ENCODE results near the gene DENND4A.
"Not testable (repeated sequence)": the region's sequence is repeated elsewhere in the genome, so short reads cannot be mapped to it uniquely, and the experiment has no call there.

DENND4A gene

DNA sequence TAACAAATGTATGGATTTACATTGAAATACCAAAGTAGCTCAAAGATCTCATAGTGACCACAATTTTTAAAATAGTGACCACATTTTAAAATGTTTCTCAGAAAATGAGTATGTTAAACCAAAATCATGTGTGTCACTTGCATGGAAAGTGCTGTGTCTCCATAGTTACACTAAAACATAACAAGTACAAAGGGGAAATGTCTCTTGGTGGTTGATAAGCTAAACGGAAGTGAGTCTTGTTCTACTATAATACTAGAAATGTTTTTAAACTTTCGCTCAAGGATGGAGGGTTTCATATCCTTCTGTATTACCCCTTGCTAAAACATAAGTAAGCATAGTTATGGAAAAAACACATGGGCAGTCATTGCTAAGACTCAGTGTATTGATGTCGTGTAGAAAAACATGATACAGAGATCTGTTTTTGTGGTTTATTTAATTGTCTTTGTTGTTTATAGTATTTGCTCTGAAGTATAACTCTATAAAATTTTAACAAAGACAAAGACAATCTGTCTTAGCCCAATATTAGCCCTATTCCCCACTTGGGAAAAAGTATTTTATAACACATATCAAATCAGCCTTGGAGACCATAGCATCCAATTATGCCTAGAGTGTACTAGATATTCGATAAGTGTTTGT lies 27.0 kb upstream of the DENND4A start:
- DNase-seq (ENCODE audit: low read depth): no peak

- DNase-seq (ENCODE audit: low read depth): no peak
Observed at GRCh38 chr15:65816441-65816840, 24.3 kb upstream of the DENND4A start.

- DNase-seq (ENCODE audit: low read depth): not testable (repeated sequence)
Observed at GRCh38 chr15:65816008-65816407, 23.9 kb upstream of the DENND4A start.

- DNase-seq (ENCODE audit: low read depth): not testable (repeated sequence)
Observed at GRCh38 chr15:65814271-65814670, 22.2 kb upstream of the DENND4A start.

GRCh38 chr15:65812916-65813315 lies 20.8 kb upstream of the DENND4A start:
- DNase-seq (ENCODE audit: low read depth): no peak

GRCh38 chr15:65812467-65812866 lies 20.4 kb upstream of the DENND4A start:
- no peak for DNase-seq (ENCODE audit: low read depth)

DNA sequence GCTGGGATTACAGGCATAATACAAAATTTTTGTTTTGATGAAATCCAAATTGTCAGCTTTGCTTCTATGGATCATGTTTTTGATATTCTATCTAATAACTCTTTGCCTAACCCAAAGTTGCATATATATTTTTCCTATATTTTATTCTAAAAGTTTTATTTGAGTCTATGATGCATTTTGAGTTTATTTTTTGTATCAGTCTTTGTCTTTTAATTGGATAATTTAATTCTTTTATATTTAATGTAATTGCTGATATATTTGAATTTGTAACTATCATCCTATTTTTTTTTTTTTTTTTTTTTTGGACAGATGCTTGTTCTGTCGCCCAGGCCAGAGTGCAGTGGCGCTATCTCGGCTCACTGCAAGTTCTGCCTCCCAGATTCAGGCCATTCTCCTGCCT lies 19.7 kb upstream of the DENND4A start:
- no peak for DNase-seq (ENCODE audit: low read depth)

GRCh38 chr15:65811011-65811733 lies 19.1 kb upstream of the DENND4A start:
- DNase-seq (ENCODE audit: low read depth): not testable (repeated sequence)

- DNase-seq (ENCODE audit: low read depth): no peak
Observed at GRCh38 chr15:65806397-65806796, 14.3 kb upstream of the DENND4A start.

GRCh38 chr15:65805019-65805745 lies 13.1 kb upstream of the DENND4A start:
- no peak for DNase-seq (ENCODE audit: low read depth)

DNA sequence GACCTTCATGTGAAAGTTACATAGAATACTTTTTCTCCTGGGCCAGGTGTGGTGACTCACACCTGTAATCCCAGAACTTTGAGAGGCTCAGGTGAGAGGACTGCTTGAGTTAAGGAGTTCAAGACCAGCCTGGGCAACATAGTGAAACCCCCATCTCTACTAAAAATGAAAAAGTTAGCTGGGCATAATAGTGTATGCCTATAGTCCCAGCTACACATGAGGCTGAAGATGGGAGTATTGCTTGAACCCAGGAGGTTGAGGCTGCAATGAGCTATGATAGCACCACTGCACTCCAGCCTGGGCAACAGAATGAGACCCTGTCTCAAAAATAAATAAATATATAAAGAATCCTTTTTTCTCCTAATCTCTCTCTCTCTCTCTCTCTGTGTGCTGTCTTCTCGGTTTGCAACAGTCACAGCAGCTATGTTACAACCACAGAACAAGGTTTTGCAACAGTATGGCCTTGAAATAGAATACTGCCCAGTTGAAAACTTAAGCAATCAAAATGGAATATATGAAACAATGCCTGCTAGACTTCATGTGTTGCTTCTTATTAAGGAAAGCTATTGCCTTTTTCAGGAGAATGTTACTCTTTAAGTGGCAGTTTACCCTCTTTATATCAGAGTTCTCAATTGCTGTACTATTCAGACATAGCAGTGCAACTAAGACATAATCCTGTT lies 12.3 kb upstream of the DENND4A start:
- no peak for DNase-seq (ENCODE audit: low read depth)

DNA sequence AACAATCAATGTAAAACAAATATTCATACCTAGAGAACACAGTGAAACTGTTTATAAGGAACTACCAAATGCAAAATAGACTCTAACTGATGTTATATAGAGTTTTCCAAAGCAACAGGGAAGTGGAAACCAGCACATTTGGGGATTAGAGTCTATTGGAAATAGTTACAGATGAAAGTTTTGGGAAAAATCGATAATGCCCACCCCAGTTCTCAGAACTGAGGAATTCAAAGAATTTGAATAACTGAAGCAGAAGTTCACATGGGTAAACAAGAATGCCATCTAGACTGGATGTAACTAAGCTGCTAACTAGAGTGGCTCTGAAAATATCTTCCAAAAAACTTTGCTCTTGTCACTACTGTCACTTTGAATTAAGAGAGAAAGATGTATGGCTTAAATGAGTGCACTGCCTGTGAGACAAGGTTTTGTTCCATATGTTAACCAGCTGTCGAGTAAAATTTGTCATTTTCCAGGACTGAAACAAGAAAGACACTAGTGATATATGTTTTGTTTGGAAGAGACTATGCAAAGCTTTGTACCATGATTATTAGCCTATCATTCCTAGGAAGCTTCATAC lies 9.2 kb upstream of the DENND4A start:
- DNase-seq (ENCODE audit: low read depth): no peak

- DNase-seq (ENCODE audit: low read depth): no peak
Observed at GRCh38 chr15:65796610-65797078, 4.6 kb upstream of the DENND4A start.

GRCh38 chr15:65795663-65796216 lies 3.6 kb upstream of the DENND4A start:
- no peak for DNase-seq (ENCODE audit: low read depth)

DNA sequence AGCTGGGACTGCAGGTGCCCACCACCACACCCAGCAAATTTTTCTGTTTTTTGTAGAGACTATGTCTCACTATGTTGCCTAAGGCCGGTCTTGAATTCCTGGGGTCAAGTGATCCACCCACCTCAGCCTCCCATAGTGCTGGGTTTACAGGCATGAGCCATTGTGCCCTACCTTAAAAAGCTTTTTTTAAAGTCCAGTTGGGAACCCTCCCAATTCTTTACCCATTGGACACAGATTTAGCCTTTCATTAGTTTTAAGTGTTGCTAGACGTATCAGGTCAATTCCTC lies 1.7 kb upstream of the DENND4A start:
- no peak for DNase-seq (ENCODE audit: low read depth)

- DNase-seq (ENCODE audit: low read depth): no peak
Observed at GRCh38 chr15:65792988-65793817, 1.1 kb upstream of the DENND4A start.

DNA sequence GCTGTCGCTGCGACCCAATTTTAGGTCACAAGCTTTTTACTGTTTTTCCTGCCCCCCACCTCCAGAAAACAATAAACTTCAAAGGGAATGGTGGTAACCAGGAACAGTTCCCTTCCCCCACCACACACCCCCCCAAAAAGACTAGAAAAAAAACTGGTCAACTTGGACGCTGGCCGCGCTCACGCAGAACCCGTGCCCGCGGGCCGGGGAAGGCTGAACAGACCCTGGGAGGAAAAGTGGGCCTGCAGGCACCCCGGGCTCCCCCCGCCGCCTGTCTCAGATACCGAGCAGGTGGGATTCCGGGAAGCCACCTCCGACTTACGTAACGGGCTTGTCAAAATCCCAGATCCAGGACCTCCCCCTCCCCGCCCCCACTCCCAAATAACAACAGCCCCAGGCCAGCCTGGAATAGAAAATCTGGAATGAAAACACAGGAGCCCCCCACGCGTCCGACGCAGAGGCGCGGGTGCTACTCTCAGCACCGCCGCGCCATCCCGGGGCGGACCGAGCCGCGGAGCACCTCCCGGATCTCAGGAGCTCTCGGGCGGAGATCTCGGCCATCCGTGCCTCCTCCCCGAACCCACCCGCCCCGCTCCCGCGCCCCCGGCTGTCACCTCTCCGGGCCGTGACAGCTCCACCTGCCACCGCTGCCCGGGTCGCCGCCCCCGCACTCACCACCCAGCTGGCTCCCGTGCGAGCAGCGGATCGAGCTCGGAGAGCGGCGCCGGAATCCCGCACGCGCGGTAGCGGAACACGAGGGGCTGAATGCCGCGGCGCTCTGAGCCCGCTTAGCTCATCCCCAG lies 557 bp downstream of the DENND4A start:
- DNase-seq (ENCODE audit: low read depth): peak; percentile 46

DNA sequence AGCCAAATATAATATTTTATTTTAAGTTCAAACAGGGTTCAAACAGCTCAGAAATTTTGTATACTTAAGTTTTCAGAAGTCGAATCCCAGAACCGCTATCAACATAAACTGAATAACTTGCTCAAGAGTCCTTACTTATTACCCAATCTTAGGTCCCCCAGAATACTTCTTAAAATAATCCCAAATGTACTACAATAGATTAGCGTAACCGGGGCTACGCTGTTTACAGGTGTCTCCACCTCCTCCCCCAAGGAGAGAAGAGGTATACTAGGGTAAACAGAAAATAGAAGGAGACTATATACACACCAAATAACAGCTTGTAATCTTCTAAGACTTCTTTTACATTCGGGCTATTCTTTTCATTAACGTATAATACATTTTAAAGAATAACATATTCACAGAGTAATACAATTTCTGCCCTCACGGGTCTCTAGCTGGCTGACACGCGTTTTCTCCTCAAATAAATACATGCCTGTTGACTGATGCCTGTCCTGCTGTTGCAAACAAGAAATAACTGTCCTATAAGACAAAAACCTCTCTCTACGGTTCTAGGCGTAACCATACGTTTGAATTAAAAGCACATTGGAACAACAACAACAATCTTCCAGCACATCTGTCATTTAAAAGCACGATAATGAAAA lies 1.3 kb downstream of the DENND4A start:
- DNase-seq (ENCODE audit: low read depth): no peak

DNA sequence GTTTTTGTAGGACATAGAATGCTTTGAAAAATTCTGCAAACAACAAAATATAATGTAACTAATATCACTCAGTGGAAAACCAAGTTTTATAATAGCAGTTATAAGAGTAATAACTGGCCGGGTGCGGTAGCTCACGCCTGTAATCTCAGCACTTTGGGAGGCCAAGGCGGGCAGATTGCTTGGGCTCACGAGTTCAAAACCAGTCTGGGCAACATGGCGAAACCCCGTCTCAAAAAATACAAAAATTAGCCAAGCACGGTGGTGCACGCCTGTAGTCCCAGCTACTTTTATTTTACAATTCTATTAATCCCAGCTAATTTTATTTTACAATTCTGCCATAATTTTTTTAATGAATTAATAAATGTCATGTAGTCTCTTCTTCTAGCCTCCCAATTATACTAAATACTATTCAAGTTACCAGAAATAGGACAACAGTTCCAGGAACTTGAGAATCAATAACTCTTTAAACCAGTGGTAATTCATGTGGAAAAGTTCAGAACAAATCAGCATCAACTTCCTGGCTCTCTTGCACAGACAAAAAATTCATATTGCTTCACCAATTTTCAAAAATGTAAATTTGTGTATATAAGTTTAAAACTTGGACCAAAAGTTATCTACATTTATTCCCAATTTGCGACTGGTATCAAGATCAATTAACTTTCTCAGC lies 2.2 kb downstream of the DENND4A start:
- DNase-seq (ENCODE audit: low read depth): no peak

All from T-helper 22 cell (primary cell).